Kidney (tissue), 14 donors: Measurements from ENCODE around the gene CXCR6. TPM values are rescaled to one million over a fixed set of nuclear protein-coding genes. Genes with fewer than 3 reads are reported as not detected.

Experiments used
- DNase-seq, 5 donors: peaks; one replicate each; pipeline ENCODE4 v3.0.0-alpha.2; 2013 to 2020
- FAIRE-seq: peaks from 2 replicates; lab custom pipeline; 2012; peaks lifted over from hg19 to GRCh38; lab: Jason Lieb, UNC
- H3K27ac ChIP-seq, 2 donors: one replicate each; pipeline ENCODE4 v1.7.0; 2013; ENCODE audit warnings: low read depth in 2 of 2, low read length in 2 of 2, inconsistent platforms in 1 of 2
- H3K27me3 ChIP-seq: one replicate; pipeline ENCODE4 v1.7.1; 2013; ENCODE audit warnings: low read length, inconsistent platforms; ENCODE audit not compliant: control insufficient read depth, insufficient read depth
- H3K36me3 ChIP-seq, 3 donors: one replicate each; pipeline versions ENCODE4 v1.7.0 to v1.7.1; 2013; ENCODE audit warnings: low read length in 3 of 3, control low read depth in 1 of 3, inconsistent platforms in 1 of 3; ENCODE audit not compliant: insufficient read depth in 3 of 3, control insufficient read depth in 2 of 3
- H3K4me1 ChIP-seq, 3 donors: one replicate each; pipeline versions ENCODE4 v1.7.0 to v1.7.1; 2013; ENCODE audit warnings: low read length in 3 of 3, inconsistent platforms in 1 of 3, low read depth in 1 of 3; ENCODE audit not compliant: control insufficient read depth in 2 of 3, insufficient read depth in 2 of 3
- H3K4me3 ChIP-seq, 3 donors: one replicate each; pipeline versions ENCODE4 v1.7.0 to v1.8.1; 2013; ENCODE audit warnings: low read length in 3 of 3, control low read depth in 1 of 3, inconsistent platforms in 1 of 3
- H3K9ac ChIP-seq, 3 donors: one replicate each; pipeline versions ENCODE4 v1.7.0 to v1.7.1; 2013; ENCODE audit warnings: low read length in 3 of 3, control low read depth in 1 of 3, inconsistent platforms in 1 of 3
- H3K9me3 ChIP-seq, 3 donors: one replicate each; pipeline versions ENCODE4 v1.7.0 to v1.7.1; 2013; ENCODE audit warnings: low read length in 3 of 3, control low read depth in 1 of 3, inconsistent platforms in 1 of 3; ENCODE audit not compliant: control insufficient read depth in 2 of 3, insufficient read depth in 1 of 3
- CTCF ChIP-seq: IDR thresholded peaks from 3 replicates; pipeline ENCODE4 v1.5.1; 2012; ENCODE audit warnings: mild to moderate bottlenecking, moderate library complexity, borderline replicate concordance; ENCODE audit not compliant: insufficient read depth; ENCODE audit errors: extremely low read depth
- intact Hi-C: fragments of 100-400 bp; cut with DNase I; formaldehyde crosslinking; loops from one replicate; pipeline ENCODE4 v1.11.1; 2022
- polyA plus RNA-seq: library from polyadenylated mRNA; stranded (reverse); fragments of 350-450 nt; fragmentation: Illumina TruSeq; extraction: RNeasy Lipid Tissue Mini Kit (QIAGEN cat#74804); gene quantifications from one replicate; pipeline ENCODE4 v1.2.3, GENCODE V29; 2014; ENCODE audit warnings: low read depth, low replicate concordance; ENCODE audit not compliant: insufficient read depth
- total RNA-seq: library from RNA; stranded (reverse); fragmentation: NEBNext Ultra II Directional; extraction: Animal tissue kit (Norgen Biotek cat#: 25700); gene quantifications from one replicate; pipeline ENCODE4 v1.2.1, GENCODE V29; 2021
- donor health status: control.
- donor health status: control.
- donor health status: control.
- donor health status: control.
- donor health status: control.
- donor health status: DM: yes; HTN: yes; CAD: no.
- donor health status: Normal renal cell carcinoma (clear cell type).

CXCR6 gene
- total and polyA plus RNA-seq, 2 donors from 2014 or later = 0.39 to 2.7 TPM

GRCh38 chr3:45968706-45969105 is 25.4 kb downstream of the CXCR6 start:
- no peaks in the 10 kb centered on the region for H3K27me3 ChIP-seq
- no peak overlapping the region for H3K9ac ChIP-seq
- no peaks in the 10 kb centered on the region for H3K9me3 ChIP-seq
- DNase-seq (no peak), FAIRE-seq (no peak)
- peaks cover 0 to 5% (median 0%) of the 10 kb centered on the region in 3 donors for H3K4me1 ChIP-seq
- no peak overlapping the region for H3K27ac ChIP-seq
- peaks cover under 1 to 52% (median 26%) of the 10 kb centered on the region in 3 donors for H3K36me3 ChIP-seq
- H3K4me3 ChIP-seq = no peak overlapping the region
- TF ChIP-seq CTCF = no peak
- intact Hi-C loops = no loop called here

- peaks cover 0 to 48% (median 25%) of the 10 kb centered on the region in 3 donors for H3K36me3 ChIP-seq
- no peaks in the 10 kb centered on the region for H3K27me3 ChIP-seq
- TF ChIP-seq CTCF = no peak
- intact Hi-C loops = no loop called here
- no peak for FAIRE-seq
- no peaks in the 10 kb centered on the region for H3K9me3 ChIP-seq
- peaks cover 0 to 5% (median 0%) of the 10 kb centered on the region in 3 donors for H3K4me1 ChIP-seq
- H3K4me3 ChIP-seq = no peak overlapping the region
- no peak overlapping the region for H3K27ac ChIP-seq
- no peak overlapping the region for H3K9ac ChIP-seq
- no peak for DNase-seq
These were observed 25.9 kb downstream of the CXCR6 start for GRCh38 chr3:45969116-45969515.

GRCh38 chr3:45969953-45970352 is 26.7 kb downstream of the CXCR6 start:
- DNase-seq (no peak), FAIRE-seq (no peak)
- Histone ChIP-seq H3K27ac (no peak overlapping the region), H3K9ac (no peak overlapping the region), H3K4me1 (peaks cover 0 to 5% (median 0%) of the 10 kb centered on the region in 3 donors), H3K27me3 (no peaks in the 10 kb centered on the region), H3K36me3 (peaks cover 0 to 44% (median 22%) of the 10 kb centered on the region in 3 donors), H3K9me3 (no peaks in the 10 kb centered on the region), H3K4me3 (no peak overlapping the region)
- no peak for TF ChIP-seq CTCF
- intact Hi-C loops = no loop called here
